Neural progenitor cell (in vitro differentiated cells): ENCODE data around the gene RPS6KA3. TPM values are rescaled to one million over a fixed set of nuclear protein-coding genes. Genes with fewer than 3 reads are reported as not detected.

ENCODE experiments used
- DNase-seq: peaks from one replicate; pipeline ENCODE4 v3.0.0-alpha.2; 2016; ENCODE audit warnings: low spot score
- H2AFZ ChIP-seq: fragments of 200-600 bp; sonication (generic); replicated peaks from 2 replicates; pipeline ENCODE4 v1.6.1; 2016; ENCODE audit warnings: antibody characterized with exemption
- H3F3A ChIP-seq: fragments of 200-600 bp; sonication (generic); 2 replicates; pipeline ENCODE4 v1.6.1; 2016; ENCODE audit warnings: antibody characterized with exemption, low read depth
- H3K27ac ChIP-seq: fragments of 200-600 bp; sonication (generic); 2 replicates; pipeline ENCODE4 v1.5.1; 2016; ENCODE audit warnings: mild to moderate bottlenecking
- H3K27me3 ChIP-seq: fragments of 200-600 bp; sonication (generic); 2 replicates; pipeline ENCODE4 v1.6.1; 2016; ENCODE audit warnings: mild to moderate bottlenecking, moderate library complexity
- H3K36me3 ChIP-seq: fragments of 200-600 bp; sonication (generic); 2 replicates; pipeline ENCODE4 v1.5.1; 2016
- H3K4me1 ChIP-seq: fragments of 200-600 bp; sonication (generic); 2 replicates; pipeline ENCODE4 v1.6.1; 2016; ENCODE audit warnings: mixed run types
- H3K4me2 ChIP-seq: fragments of 200-600 bp; sonication (generic); 2 replicates; pipeline ENCODE4 v1.6.1; 2016
- H3K4me3 ChIP-seq: fragments of 200-600 bp; sonication (generic); 2 replicates; pipeline ENCODE4 v1.5.1; 2016
- H3K79me2 ChIP-seq: fragments of 200-600 bp; sonication (generic); 2 replicates; pipeline ENCODE4 v1.6.1; 2016; ENCODE audit warnings: low read depth
- H3K9ac ChIP-seq: fragments of 200-600 bp; sonication (generic); 2 replicates; pipeline ENCODE4 v1.6.1; 2016
- H3K9me3 ChIP-seq: fragments of 200-600 bp; sonication (generic); 2 replicates; pipeline ENCODE4 v1.5.1; 2016; ENCODE audit warnings: low read depth
- H4K20me1 ChIP-seq: fragments of 200-600 bp; sonication (generic); 2 replicates; pipeline ENCODE4 v1.6.1; 2016; ENCODE audit warnings: low read depth
- H3K27ac Mint-ChIP-seq: 3 replicates; pipeline ENCODE4 v1.8.0; 2021; ENCODE audit warnings: mixed read lengths
- H3K27me3 Mint-ChIP-seq: 2 replicates; pipeline ENCODE4 v1.8.0; 2022; ENCODE audit warnings: low read depth, mild to moderate bottlenecking, inconsistent platforms, moderate library complexity, mixed read lengths; ENCODE audit not compliant: insufficient read depth
- H3K36me3 Mint-ChIP-seq: 3 replicates; pipeline ENCODE4 v1.8.0; 2021; ENCODE audit warnings: mixed read lengths
- H3K4me1 Mint-ChIP-seq: 3 replicates; pipeline ENCODE4 v1.8.0; 2021; ENCODE audit warnings: mixed read lengths
- H3K4me3 Mint-ChIP-seq: 3 replicates; pipeline ENCODE4 v1.8.0; 2021; ENCODE audit warnings: mild to moderate bottlenecking, moderate library complexity, mixed read lengths
- H3K9me3 Mint-ChIP-seq: 3 replicates; pipeline ENCODE4 v1.8.0; 2020; ENCODE audit warnings: mixed read lengths
- CTCF ChIP-seq: fragments of 200-600 bp; sonication (generic); IDR thresholded peaks from 2 replicates; pipeline ENCODE4 v1.5.1; 2017; ENCODE audit warnings: antibody characterized with exemption, mild to moderate bottlenecking
- EZH2 ChIP-seq: fragments of 200-600 bp; sonication (generic); IDR thresholded peaks from 2 replicates; pipeline ENCODE4 v1.6.1; 2017; ENCODE audit warnings: antibody characterized with exemption, mild to moderate bottlenecking, moderate library complexity
- EZH2phosphoT487 ChIP-seq: fragments of 200-600 bp; sonication (generic); IDR thresholded peaks from 2 replicates; pipeline ENCODE4 v1.6.1; 2017; ENCODE audit warnings: antibody characterized with exemption
- total RNA-seq: library from RNA; depleted of rRNA; stranded (reverse); fragments of >200 nt; gene quantifications from 2 replicates; pipeline ENCODE4 v1.2.3, GENCODE V29; 2015; ENCODE audit warnings: low replicate concordance

The RPS6KA3 gene
- total RNA-seq, 1 donor from 2014 or later = 32.2 TPM

- Mint-ChIP-seq H3K27ac (no peak overlapping the region), H3K27me3 (no peaks in the 10 kb centered on the region)
These were observed 11.9 kb downstream of the RPS6KA3 start for GRCh38 chrX:20254712-20255299.

GRCh38 chrX:20253232-20253543 is 13.5 kb downstream of the RPS6KA3 start:
- peaks cover 31% of the 10 kb centered on the region for H3K9me3 Mint-ChIP-seq
- no peaks in the 10 kb centered on the region for H4K20me1 ChIP-seq
- H3K4me2 ChIP-seq = no peak overlapping the region
- H3K36me3 ChIP-seq = no peaks in the 10 kb centered on the region
- peaks cover 4% of the 10 kb centered on the region for H3K9me3 ChIP-seq
- H3K4me3 ChIP-seq = no peak overlapping the region
- H3K9ac ChIP-seq = no peak overlapping the region
- no peak overlapping the region for H3K27ac Mint-ChIP-seq
- no peak overlapping the region for H3K27ac ChIP-seq
- no peaks in the 10 kb centered on the region for H3K27me3 Mint-ChIP-seq
- no peak overlapping the region for H2AFZ ChIP-seq
- H3F3A ChIP-seq = no peaks in the 10 kb centered on the region
- H3K36me3 Mint-ChIP-seq = peaks cover 21% of the 10 kb centered on the region
- H3K27me3 ChIP-seq = no peaks in the 10 kb centered on the region
- no peak for DNase-seq
- no peaks in the 10 kb centered on the region for H3K4me1 Mint-ChIP-seq
- H3K4me3 Mint-ChIP-seq = no peak overlapping the region
- H3K79me2 ChIP-seq = no peaks in the 10 kb centered on the region
- TF ChIP-seq EZH2 (no peak), CTCF (no peak), EZH2phosphoT487 (no peak)
- no peaks in the 10 kb centered on the region for H3K4me1 ChIP-seq

More at GRCh38 chrX:20254712-20255299, 11.9 kb downstream of the RPS6KA3 start:
- Histone ChIP-seq H3K27ac (no peak overlapping the region), H3K79me2 (peaks cover 8% of the 10 kb centered on the region), H3K4me3 (no peak overlapping the region), H3K9me3 (peaks cover 4% of the 10 kb centered on the region), H3K4me1 (no peaks in the 10 kb centered on the region), H3K4me2 (no peak overlapping the region), H3K9ac (no peak overlapping the region), H3K27me3 (no peaks in the 10 kb centered on the region), H4K20me1 (no peaks in the 10 kb centered on the region), H3F3A (no peaks in the 10 kb centered on the region), H3K36me3 (no peaks in the 10 kb centered on the region), H2AFZ (no peak overlapping the region)
- TF ChIP-seq CTCF = no peak
- no peak for TF ChIP-seq EZH2phosphoT487
- H3K4me1 Mint-ChIP-seq = no peaks in the 10 kb centered on the region
- H3K36me3 Mint-ChIP-seq = peaks cover 19% of the 10 kb centered on the region
- peaks cover 25% of the 10 kb centered on the region for H3K9me3 Mint-ChIP-seq
- DNase-seq = no peak
- no peak overlapping the region for H3K4me3 Mint-ChIP-seq

- H3K4me2 ChIP-seq = no peak overlapping the region
- no peak overlapping the region for H2AFZ ChIP-seq
- no peaks in the 10 kb centered on the region for H3K79me2 ChIP-seq
- no peaks in the 10 kb centered on the region for H4K20me1 ChIP-seq
- H3K4me1 Mint-ChIP-seq = no peaks in the 10 kb centered on the region
- no peaks in the 10 kb centered on the region for H3K27me3 Mint-ChIP-seq
- no peak overlapping the region for H3K27ac Mint-ChIP-seq
- H3K9ac ChIP-seq = no peak overlapping the region
- H3K27me3 ChIP-seq = no peaks in the 10 kb centered on the region
- peaks cover 4% of the 10 kb centered on the region for H3K9me3 ChIP-seq
- peaks cover 21% of the 10 kb centered on the region for H3K36me3 Mint-ChIP-seq
- H3K9me3 Mint-ChIP-seq = peaks cover 34% of the 10 kb centered on the region
- H3K27ac ChIP-seq = no peak overlapping the region
- H3K4me3 ChIP-seq = no peak overlapping the region
- H3F3A ChIP-seq = no peaks in the 10 kb centered on the region
- no peaks in the 10 kb centered on the region for H3K4me1 ChIP-seq
- H3K36me3 ChIP-seq = no peaks in the 10 kb centered on the region
- TF ChIP-seq EZH2 = no peak
- no peak for TF ChIP-seq EZH2phosphoT487
- peak; percentile 59 for TF ChIP-seq CTCF
- H3K4me3 Mint-ChIP-seq = no peak overlapping the region
- DNase-seq = peak; percentile 33
These were observed 14.1 kb downstream of the RPS6KA3 start for GRCh38 chrX:20252381-20253231.
